Testis (tissue), 3 donors: ENCODE measurements around the gene PLXND1. TPM values are rescaled to one million over a fixed set of nuclear protein-coding genes. Genes with fewer than 3 reads are reported as not detected.
A peak's percentile ranks its signal among the peaks of the same experiment; 100 is the strongest.

Experiments used
- DNase-seq: peaks from one replicate; pipeline ENCODE4 v3.0.0-alpha.2; 2019
- H3K27ac ChIP-seq, 2 donors: fragments of 200-600 bp; sonication (generic); one replicate each; pipeline ENCODE4 v1.5.1; 2019
- H3K27me3 ChIP-seq: fragments of 200-600 bp; sonication (generic); one replicate; pipeline ENCODE4 v1.5.1; 2019
- H3K36me3 ChIP-seq: fragments of 200-600 bp; sonication (generic); one replicate; pipeline ENCODE4 v1.5.1; 2017; ENCODE audit warnings: low read depth; ENCODE audit errors: missing control alignments
- H3K4me1 ChIP-seq: fragments of 200-600 bp; sonication (generic); one replicate; pipeline ENCODE4 v1.5.1; 2019
- H3K4me3 ChIP-seq, 2 donors: fragments of 200-600 bp; sonication (generic); one replicate each; pipeline ENCODE4 v1.5.1; 2017 to 2019
- H3K9me3 ChIP-seq: fragments of 200-600 bp; sonication (generic); one replicate; pipeline ENCODE4 v1.5.1; 2017
- POLR2A ChIP-seq: fragments of 450-650 bp; IDR thresholded peaks from one replicate; pipeline ENCODE4 v1.6.1; 2017; ENCODE audit warnings: antibody characterized with exemption, mild to moderate bottlenecking, moderate library complexity
- WGBS, 2 donors: methylation state at CpG; one replicate each; pipeline ENCODE4 v1.1.5; 2018; 5-methylcytosine and 5-hydroxymethylcytosine counted together
- intact Hi-C: fragments of 100-400 bp; cut with DNase I; formaldehyde crosslinking; loops from one replicate; pipeline ENCODE4 v1.15.1; 2023; ENCODE audit warnings: low total_unique reads
- polyA plus RNA-seq: library from polyadenylated mRNA; stranded (reverse); fragments of 350-450 nt; fragmentation: Illumina TruSeq; extraction: RNeasy Lipid Tissue Mini Kit (QIAGEN cat#74804); gene quantifications from one replicate; pipeline ENCODE4 v1.2.3, GENCODE V29; 2014; ENCODE audit warnings: low read depth, low replicate concordance; ENCODE audit not compliant: insufficient read depth
- total RNA-seq, 2 donors: library from RNA; depleted of rRNA; stranded (reverse); fragments of >200 nt; gene quantifications; one replicate each; pipeline ENCODE4 v1.2.3, GENCODE V29; 2016
- TF ChIP-seq, protein P1 (sequence below), 3 experiments: fragments of 450-650 bp in 2 of 3; fragments of 200-600 bp in 1 of 3; sonication (generic) in 1 of 3; IDR thresholded peaks; one replicate each; pipeline ENCODE4 v1.5.1; 2016 to 2019; ENCODE audit warnings: antibody characterized with exemption in 3 of 3, mild to moderate bottlenecking in 2 of 3, moderate library complexity in 1 of 3

The PLXND1 gene
- total and polyA plus RNA-seq, 3 donors from 2014 or later, result 50.2 to 87.8 (median 69.2) TPM

DNA sequence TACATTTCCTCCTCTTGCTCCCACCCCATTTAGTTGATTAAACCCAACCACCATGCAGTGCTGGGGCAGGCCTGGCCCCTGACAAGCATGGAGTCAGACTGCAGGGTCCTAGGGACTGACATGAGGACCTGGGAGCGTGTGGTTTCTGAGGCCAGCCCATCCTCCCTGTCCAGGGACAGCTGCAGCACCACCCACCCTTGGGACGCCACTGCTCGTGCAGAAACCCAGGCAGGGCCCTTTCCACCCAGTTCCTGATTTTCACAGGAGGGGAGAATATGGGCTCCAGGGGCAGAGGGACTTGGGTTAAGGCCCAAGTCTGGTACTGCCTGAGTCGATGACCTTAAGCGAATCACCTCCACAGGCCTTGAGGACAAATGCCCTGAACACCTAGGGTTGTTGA lies 23.7 kb downstream of the PLXND1 start:
- no peak overlapping the region for H3K27ac ChIP-seq
- intact Hi-C loops, result no loop called here
- WGBS, 2 donors, result 69 to 88% methylated on average over 3 to 5 of the region's 5 CpGs
- H3K4me1 ChIP-seq, result peaks cover 19% of the 10 kb centered on the region
- no peaks in the 10 kb centered on the region for H3K9me3 ChIP-seq
- H3K4me3 ChIP-seq, result no peak overlapping the region
- DNase-seq, result no peak
- H3K27me3 ChIP-seq, result no peaks in the 10 kb centered on the region
- TF ChIP-seq POLR2A, result no peak
- TF ChIP-seq, protein P1, sequence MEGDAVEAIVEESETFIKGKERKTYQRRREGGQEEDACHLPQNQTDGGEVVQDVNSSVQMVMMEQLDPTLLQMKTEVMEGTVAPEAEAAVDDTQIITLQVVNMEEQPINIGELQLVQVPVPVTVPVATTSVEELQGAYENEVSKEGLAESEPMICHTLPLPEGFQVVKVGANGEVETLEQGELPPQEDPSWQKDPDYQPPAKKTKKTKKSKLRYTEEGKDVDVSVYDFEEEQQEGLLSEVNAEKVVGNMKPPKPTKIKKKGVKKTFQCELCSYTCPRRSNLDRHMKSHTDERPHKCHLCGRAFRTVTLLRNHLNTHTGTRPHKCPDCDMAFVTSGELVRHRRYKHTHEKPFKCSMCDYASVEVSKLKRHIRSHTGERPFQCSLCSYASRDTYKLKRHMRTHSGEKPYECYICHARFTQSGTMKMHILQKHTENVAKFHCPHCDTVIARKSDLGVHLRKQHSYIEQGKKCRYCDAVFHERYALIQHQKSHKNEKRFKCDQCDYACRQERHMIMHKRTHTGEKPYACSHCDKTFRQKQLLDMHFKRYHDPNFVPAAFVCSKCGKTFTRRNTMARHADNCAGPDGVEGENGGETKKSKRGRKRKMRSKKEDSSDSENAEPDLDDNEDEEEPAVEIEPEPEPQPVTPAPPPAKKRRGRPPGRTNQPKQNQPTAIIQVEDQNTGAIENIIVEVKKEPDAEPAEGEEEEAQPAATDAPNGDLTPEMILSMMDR (IDR thresholded peaks at IDR 0.05), result no peak
- no peaks in the 10 kb centered on the region for H3K36me3 ChIP-seq

DNA sequence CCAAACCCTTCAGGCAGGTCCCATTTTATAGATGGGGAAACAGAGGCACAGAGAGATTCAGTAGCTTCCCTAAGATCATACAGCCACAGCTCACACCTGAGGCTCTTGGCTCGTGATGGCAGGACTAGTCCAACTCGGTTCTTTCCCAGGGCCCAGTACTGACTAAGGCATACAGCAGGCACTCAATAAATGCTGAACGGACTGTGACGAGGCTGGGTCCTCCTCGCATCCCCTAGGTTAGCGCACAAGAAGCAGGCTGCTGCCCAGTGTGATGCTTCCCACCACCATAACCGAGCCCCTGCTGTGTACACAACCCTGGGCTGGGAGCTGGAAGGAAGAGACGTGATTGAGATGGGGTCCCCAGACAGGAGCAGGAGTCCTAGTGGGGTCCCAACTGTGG lies 24.9 kb downstream of the PLXND1 start:
- Histone ChIP-seq H3K9me3 (no peaks in the 10 kb centered on the region), H3K27ac (no peak overlapping the region), H3K4me3 (no peak overlapping the region), H3K4me1 (peaks cover 12% of the 10 kb centered on the region), H3K27me3 (no peaks in the 10 kb centered on the region), H3K36me3 (no peaks in the 10 kb centered on the region)
- intact Hi-C loops, result no loop called here
- WGBS, 2 donors, result 85 to 90% methylated on average over 5 to 8 of the region's 8 CpGs
- TF ChIP-seq, protein P1 (IDR thresholded peaks at IDR 0.05), result no peak
- no peak for TF ChIP-seq POLR2A
- DNase-seq, result no peak

DNA sequence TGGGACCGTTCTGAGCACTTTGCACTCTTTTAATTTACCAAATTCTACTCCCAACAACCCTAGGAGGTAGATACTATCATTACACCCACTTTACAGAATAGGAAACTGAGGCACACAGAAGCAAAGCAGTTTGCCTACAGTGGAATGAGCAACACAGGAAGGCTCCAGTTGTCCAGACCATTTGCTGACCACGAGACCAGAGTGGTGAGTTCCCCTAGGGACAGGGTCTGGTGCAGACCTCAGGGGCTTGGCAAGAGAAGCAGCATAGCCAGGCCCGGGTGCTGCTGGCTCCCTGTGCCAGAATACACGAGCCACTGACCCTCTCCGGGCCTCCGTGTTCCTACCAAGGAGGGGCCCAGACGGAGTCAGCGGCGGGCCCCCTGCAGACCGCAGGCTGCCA lies 26.5 kb downstream of the PLXND1 start:
- WGBS, 2 donors, result 58 to 88% methylated on average over 1 to 10 of the region's 10 CpGs
- TF ChIP-seq POLR2A, result no peak
- TF ChIP-seq, protein P1 (IDR thresholded peaks at IDR 0.05), result no peak
- DNase-seq, result no peak
- intact Hi-C loops, result no loop called here
- no peaks in the 10 kb centered on the region for H3K36me3 ChIP-seq
- no peak overlapping the region for H3K27ac ChIP-seq
- H3K4me3 ChIP-seq, result no peak overlapping the region
- H3K9me3 ChIP-seq, result no peaks in the 10 kb centered on the region
- H3K27me3 ChIP-seq, result no peaks in the 10 kb centered on the region
- H3K4me1 ChIP-seq, result peaks cover 16% of the 10 kb centered on the region

DNA sequence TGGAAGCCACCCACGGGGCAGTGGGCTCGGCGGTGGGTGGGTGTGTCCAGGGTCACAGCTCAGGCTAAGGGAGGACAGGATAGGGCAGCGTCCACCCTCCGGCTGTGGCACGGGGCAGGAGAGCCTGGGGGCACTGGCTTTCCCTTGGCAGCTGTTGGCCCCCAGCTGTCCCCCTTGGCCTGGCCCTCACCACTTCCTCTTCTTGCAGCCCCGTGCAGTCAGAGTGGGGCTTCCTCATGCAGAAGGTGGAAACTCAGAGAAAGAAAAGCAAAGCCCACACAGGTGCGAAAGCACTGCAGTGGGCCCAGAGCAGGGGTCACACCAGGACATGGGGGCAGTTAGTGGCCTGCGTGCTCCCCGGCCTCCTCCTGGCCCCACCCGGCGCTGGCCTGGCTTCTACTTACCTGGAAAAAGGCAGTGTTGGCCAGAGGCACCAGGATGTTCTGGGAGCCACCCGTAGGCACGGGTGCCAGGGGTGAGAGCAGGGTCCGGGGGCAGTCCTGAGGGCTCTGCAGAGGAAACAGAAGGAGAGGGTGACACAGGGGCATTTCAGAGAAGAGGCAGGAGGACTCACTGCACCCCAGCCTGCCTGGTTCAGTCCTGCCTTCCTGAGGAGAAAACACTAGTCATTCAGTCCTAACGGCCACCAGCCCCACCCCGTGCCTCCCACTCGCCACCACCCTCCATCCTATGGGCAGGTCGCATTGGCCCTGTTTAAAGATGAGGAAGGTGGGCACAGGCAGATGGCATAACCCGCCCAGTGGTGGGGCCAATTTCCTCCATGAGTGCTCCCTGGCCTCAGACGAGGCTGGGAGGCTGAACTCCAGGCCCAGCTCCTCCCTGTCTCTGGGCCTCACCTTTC lies 28.3 kb downstream of the PLXND1 start:
- H3K27ac ChIP-seq, result peak overlapping the region in 1 of 2 donors; percentile 68
- no peak for TF ChIP-seq POLR2A
- TF ChIP-seq, protein P1 (IDR thresholded peaks at IDR 0.05), result no peak
- H3K27me3 ChIP-seq, result no peaks in the 10 kb centered on the region
- H3K9me3 ChIP-seq, result no peaks in the 10 kb centered on the region
- no peak overlapping the region for H3K4me3 ChIP-seq
- no peak for DNase-seq
- intact Hi-C loops, result no loop called here
- WGBS, 2 donors, result 87 to 90% methylated on average over 13 to 20 of the region's 21 CpGs
- no peaks in the 10 kb centered on the region for H3K36me3 ChIP-seq
- peaks cover 16% of the 10 kb centered on the region for H3K4me1 ChIP-seq

DNA sequence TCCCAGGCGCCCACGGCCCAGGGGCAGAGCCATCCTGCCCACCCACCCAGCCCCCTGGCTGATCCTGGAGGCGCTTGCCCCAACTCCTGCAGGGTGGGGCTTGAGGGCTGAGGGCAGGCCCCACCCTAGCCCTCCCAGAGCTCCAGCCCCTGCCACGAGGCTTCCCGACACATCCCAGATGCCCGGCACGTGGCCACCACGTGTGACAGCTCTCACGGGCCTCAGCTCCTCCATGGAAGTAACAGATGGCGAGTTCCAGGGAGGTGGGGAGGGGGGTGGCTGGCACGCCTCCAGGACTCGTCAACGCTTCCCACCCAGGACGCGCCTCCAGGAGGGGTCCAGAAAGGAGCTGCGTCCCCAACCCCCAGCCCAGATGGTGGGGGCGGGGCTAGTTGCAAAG lies 29.1 kb downstream of the PLXND1 start:
- Histone ChIP-seq H3K27ac (peak overlapping the region; percentile 55 to 68), H3K27me3 (no peaks in the 10 kb centered on the region), H3K36me3 (no peaks in the 10 kb centered on the region), H3K4me3 (no peak overlapping the region), H3K9me3 (no peaks in the 10 kb centered on the region), H3K4me1 (peaks cover 16% of the 10 kb centered on the region)
- intact Hi-C loops, result no loop called here
- DNase-seq, result peak; percentile 63
- WGBS, 2 donors, result 64 to 75% methylated on average over 7 to 14 of the region's 17 CpGs
- TF ChIP-seq, protein P1 (IDR thresholded peaks at IDR 0.05), result no peak
- no peak for TF ChIP-seq POLR2A
